ENCODE data around the gene HECW1.

GRCh38 chr7:43582503-43583423 lies 470.3 kb downstream of the HECW1 start, which contains the start of gene STK17A:
- TF ChIP-seq ARNTL (CRISPR knock-in tag; IDR thresholded peaks at IDR 0.05; ENCODE audit: borderline replicate concordance, low read depth), result no peak
- no peak for TF ChIP-seq GLIS3 (CRISPR knock-in tag; IDR thresholded peaks at IDR 0.05)
- TF ChIP-seq TCF4 (CRISPR knock-in tag; IDR thresholded peaks at IDR 0.05; ENCODE audit: borderline replicate concordance), result no peak
- TF ChIP-seq, protein P1, sequence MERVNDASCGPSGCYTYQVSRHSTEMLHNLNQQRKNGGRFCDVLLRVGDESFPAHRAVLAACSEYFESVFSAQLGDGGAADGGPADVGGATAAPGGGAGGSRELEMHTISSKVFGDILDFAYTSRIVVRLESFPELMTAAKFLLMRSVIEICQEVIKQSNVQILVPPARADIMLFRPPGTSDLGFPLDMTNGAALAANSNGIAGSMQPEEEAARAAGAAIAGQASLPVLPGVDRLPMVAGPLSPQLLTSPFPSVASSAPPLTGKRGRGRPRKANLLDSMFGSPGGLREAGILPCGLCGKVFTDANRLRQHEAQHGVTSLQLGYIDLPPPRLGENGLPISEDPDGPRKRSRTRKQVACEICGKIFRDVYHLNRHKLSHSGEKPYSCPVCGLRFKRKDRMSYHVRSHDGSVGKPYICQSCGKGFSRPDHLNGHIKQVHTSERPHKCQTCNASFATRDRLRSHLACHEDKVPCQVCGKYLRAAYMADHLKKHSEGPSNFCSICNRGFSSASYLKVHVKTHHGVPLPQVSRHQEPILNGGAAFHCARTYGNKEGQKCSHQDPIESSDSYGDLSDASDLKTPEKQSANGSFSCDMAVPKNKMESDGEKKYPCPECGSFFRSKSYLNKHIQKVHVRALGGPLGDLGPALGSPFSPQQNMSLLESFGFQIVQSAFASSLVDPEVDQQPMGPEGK (CRISPR knock-in tag; IDR thresholded peaks at IDR 0.05; ENCODE audit: borderline replicate concordance), result no peak
- TF ChIP-seq ZNF565 (CRISPR knock-in tag; conservative IDR thresholded peaks at IDR 0.05; ENCODE audit: low read depth), result no peak
- TF ChIP-seq ZFP3 (CRISPR knock-in tag; IDR thresholded peaks at IDR 0.05), result no peak
- TF ChIP-seq ZFP30 (CRISPR knock-in tag; IDR thresholded peaks at IDR 0.05), result no peak

Measured in SK-N-SH treated with all-trans-retinoic acid at 6 μM for 48 hours (cell line).